Transverse colon (tissue), 4 donors: ENCODE data around the gene SHC1.

Source experiments
- POLR2AphosphoS5 ChIP-seq, 3 donors: sonication (generic); formaldehyde crosslinking; IDR thresholded peaks; one replicate each; pipeline ENCODE4 v1.6.1; 2016; ENCODE audit warnings: antibody characterized with exemption in 3 of 3
- TF ChIP-seq, protein P1 (sequence below), 5 experiments: fragments of 200-600 bp in 3 of 5; fragments of 450-650 bp in 2 of 5; sonication (generic) in 3 of 5; IDR thresholded peaks; 1 replicate in 2 of 5; 2 replicates in 3 of 5; pipeline ENCODE4 v1.5.1; 2016 to 2017; ENCODE audit warnings: antibody characterized with exemption in 5 of 5, inconsistent platforms in 3 of 5, mild to moderate bottlenecking in 2 of 5, moderate library complexity in 1 of 5

DNA sequence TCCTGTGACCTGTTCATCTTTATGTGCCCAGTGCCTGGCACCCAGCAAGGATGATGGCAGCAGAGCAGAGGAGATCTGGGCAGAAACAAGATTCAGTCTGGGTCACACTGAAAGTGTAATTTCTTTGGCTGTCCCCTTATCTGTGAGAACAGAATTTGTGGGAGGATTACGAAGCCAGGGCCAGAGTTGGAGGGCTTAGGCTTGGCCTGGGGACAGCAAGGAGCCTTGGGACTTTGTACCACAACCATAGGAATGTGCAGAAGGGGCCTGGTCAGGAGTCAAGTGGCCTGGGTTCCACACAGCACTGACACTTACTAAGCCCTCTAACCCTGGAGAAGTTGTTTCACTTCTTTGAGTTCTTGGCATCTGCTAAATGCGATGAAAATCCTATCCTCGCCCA, 46.9 kb downstream of the SHC1 start:
- TF ChIP-seq, protein P1, sequence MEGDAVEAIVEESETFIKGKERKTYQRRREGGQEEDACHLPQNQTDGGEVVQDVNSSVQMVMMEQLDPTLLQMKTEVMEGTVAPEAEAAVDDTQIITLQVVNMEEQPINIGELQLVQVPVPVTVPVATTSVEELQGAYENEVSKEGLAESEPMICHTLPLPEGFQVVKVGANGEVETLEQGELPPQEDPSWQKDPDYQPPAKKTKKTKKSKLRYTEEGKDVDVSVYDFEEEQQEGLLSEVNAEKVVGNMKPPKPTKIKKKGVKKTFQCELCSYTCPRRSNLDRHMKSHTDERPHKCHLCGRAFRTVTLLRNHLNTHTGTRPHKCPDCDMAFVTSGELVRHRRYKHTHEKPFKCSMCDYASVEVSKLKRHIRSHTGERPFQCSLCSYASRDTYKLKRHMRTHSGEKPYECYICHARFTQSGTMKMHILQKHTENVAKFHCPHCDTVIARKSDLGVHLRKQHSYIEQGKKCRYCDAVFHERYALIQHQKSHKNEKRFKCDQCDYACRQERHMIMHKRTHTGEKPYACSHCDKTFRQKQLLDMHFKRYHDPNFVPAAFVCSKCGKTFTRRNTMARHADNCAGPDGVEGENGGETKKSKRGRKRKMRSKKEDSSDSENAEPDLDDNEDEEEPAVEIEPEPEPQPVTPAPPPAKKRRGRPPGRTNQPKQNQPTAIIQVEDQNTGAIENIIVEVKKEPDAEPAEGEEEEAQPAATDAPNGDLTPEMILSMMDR (IDR thresholded peaks at IDR 0.05) = no peak
- TF ChIP-seq POLR2AphosphoS5 (IDR thresholded peaks at IDR 0.05) = no peak
